Kidney tubule cell (primary cell): ENCODE measurements around the gene ADNP.
"Not testable (repeated sequence)": the region's sequence is repeated elsewhere in the genome, so short reads cannot be mapped to it uniquely, and the experiment has no call there.

ENCODE experiments used
- DNase-seq: peaks from one replicate; pipeline ENCODE4 v3.0.0-alpha.2; 2018; ENCODE audit warnings: low spot score

Gene ADNP

DNA sequence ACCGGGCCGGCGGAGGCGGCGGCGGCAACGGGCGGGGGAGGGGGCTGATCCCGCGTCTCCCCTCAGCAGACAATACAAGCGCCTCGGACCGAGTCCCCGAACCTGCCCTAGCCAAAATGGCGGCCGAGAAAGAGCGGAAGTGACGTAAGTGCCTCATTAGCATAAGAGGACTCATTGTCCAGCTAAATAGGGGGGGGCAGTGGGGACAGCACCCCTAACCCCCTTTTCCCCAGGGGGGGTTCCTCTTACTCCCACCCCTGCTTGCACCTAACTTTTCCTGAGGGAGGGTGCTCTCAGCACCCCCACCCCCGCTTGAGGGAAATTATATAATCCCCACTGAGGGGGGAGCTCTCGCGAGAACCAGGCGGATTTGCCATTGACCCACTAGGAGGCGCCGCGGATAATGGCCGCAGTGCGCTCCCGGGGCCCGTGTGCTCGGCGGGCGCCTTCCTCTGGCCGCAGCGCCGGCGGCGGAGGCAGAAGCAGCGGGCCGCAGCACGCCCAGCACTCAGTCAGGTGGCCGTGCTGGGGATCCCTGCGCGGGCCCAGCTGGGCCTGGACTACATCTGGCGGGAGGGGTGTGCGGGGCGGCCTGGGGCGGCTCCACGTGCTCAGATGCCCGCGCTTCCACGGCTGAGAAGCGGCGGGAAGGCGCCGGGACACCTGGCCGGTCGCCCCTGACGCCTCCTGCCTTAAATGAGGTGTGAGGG, at the start of gene ADNP:
Gene ADNP (minus strand): TSS at position 132 of the 710 bp plus-strand sequence. CDS start 27,441 bp downstream, outside the sequence.
- peak; percentile 93 for DNase-seq

DNA sequence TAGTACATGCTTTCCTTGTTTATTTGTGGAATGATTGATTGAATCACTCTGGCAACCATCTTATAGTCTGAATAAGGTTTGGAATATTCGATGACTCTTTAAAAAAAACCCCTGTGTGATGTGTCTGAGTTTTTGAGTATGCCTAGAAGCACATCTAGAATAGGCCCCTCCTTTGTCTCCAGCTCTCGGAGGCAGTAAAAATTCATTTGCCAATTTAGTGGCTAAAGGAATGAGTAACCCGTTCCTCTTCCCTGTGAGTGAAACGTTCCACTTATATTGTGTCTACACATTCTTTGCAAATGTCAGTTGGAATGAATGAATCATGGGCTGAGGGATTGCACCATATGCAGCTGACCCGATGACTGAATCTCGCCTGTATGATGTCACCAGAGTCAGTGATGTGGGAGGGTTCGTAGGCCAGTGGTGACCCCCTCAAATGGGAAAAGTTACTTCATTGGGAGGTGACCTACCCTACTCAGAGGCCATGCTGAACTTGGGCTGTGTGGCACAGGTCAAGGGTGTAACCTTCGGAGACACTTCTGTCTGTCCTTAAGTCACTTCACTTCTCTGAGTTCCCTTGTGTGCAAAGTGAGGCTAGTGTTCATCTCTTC, 48.9 kb upstream of the ADNP start:
- peak; percentile 99 for DNase-seq

DNA sequence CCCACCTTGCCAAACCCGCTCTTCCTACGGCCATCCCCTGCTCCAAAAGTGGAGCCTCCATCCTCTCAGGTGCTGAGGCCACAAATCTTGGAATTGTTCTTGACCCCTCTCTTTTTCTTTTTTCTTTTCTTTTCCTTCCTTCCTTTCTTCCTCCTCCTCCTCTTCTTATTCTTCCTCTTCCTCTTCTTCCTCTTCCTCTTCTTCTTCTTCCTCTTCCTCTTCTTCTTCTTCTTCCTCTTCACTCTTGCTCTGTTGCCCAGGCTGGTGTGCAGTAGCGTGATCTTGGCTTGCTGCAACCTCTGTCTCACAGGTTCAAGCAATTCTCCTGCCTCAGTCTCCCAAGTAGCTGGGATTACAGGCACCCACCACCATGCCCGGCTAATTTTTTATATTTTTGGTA, 47.3 kb upstream of the ADNP start:
- DNase-seq = not testable (repeated sequence)

DNA sequence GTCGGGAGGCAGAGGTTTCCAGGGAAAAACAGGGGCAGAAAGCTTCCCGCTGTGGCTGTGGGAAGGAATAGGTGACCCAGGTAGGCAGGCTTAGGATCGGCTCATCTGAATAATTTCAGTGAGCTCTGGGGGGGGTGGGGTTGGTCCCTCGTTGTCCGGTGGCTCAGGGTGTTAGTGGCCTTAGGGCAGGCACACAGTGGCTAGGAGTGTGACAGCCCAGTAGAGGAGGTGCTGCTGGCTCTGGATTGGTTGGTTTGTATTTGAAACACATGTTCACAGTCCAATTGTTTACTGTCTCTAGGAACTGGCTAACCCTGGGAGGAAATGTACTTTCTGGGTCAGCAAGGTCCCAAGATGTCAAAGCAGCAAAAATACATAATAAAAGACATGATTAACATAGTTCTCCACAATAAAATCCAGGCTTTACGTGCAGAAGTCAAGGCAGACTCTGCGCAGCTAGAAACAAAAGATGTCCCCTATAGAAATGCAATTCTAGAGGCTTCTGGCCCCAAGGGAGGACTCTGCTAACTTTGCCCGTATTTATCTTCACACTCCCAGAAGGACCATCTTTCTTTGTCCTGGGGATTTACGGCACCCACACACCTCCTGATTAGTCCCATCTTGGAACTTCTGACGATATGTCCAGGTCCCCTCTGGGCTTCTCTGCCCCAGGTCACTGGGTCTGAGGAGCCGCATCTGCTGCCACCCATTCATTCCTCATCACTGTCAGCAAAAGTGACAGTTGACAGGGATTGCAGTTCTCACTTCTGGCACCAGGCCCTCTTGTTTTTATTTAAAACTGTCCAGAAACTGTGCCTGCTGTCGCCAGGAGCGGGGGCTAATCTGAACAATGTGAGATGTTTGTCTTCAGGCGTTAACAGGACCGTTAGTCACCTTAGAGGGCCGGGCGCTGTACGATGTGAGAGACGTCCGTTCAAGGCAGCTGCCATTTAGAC, 46.1 kb upstream of the ADNP start:
- DNase-seq = no peak

DNA sequence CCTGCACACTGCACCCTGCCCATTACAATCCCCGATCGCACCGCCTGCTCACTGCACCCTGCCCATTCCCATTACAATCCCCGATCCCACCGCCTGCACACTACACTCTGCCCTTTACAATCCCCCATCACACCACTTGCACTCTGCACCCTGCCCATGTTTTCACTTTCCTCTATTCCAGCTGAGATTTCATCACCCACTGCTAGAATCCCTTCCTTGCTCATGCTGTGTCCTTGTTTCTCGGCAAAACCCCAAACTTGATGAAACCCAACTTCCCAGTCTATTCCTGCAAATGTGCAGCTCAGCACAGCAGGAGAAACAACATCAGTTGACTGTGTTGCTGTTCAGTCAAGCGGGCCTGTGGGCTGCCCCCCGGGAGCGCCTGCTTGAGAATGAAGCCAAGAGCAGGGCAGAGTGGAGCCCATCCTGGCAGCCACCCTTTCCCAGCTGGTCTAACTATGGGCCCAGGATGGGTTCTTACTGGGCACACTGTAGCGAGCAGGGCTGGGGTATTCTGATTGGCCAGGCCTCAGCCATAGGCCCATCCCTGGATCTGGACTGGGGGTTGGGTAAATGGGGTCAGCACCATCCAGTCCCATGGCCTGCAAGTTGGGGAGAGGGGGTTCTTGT, 44.6 kb upstream of the ADNP start:
- no peak for DNase-seq

DNA sequence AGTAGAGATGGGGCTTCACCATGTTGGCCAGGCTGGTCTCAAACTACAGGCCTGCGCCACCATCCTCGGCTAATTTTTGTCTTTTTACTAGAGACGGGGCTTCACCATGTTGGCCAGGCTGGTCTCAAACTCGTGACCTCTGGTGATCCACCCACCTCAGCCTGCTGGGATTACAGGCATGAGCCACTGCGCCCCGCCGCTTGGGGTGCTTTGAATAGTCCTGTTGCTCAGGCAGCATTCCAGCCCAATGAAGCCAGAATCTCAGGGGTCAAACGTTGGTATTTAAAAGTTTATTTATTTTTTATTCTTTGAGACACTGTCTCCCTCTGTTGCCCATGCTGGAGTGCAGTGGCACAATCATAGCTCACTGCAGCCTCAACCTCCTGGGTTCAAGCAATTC, 38.7 kb upstream of the ADNP start:
- DNase-seq = no peak

DNA sequence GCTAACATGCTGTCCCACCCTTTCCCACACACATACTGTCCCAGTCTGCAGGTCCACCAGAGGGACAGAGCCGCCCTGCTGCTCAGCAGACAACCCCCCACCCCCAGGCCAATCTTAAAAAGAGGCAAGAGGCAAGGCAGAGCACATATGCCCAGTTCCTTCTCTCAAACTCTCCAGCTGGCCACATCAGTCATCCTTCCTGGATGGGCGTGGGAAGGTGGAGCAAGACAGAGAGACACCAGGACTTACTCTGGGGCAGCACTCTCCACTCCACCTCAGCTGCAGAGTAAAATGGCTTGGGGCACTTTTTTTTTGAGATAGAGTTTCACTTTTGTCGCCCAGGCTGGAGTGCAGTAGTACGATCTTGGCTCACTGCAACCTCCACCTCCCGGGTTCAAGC, 38.2 kb upstream of the ADNP start:
- DNase-seq = no peak

DNA sequence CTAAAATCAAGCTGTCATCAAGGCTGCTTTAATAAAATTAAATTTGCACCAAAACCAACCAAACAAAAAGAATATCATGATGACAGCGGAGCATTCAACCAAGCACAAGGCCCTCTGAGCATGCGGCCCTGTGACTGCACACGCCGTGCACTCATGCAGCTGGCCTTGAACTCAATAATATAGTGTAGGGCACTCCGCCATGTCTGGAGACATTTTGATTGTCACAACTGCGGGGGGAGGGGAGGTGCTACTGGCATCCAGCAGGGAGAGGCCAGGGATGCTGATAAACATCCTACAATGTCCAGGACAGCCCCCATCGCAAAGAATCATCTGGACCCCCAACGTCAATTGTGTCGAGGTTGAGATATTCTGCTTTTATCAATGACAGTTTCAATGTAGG, 37.1 kb upstream of the ADNP start:
- DNase-seq = no peak

DNA sequence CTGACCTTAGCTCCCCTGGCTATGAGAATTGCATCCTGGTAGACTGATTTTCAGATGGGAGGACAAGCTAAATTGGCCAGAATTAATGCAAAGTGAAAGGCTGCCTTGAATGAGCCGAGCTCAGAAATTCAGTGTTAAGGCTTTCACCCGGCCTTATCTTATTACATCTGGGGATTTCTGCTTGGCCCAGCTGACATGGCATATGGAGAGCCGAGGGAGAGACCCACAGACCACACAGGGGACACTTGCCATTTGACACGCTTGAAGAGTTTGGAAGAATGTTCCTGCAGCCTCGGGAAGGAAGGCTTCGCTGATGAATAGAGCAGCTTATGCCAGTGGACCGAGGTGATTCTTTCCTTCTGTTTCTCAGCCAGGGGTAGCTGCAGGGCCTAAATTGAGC, 36.3 kb upstream of the ADNP start:
- peak; percentile 83 for DNase-seq

DNA sequence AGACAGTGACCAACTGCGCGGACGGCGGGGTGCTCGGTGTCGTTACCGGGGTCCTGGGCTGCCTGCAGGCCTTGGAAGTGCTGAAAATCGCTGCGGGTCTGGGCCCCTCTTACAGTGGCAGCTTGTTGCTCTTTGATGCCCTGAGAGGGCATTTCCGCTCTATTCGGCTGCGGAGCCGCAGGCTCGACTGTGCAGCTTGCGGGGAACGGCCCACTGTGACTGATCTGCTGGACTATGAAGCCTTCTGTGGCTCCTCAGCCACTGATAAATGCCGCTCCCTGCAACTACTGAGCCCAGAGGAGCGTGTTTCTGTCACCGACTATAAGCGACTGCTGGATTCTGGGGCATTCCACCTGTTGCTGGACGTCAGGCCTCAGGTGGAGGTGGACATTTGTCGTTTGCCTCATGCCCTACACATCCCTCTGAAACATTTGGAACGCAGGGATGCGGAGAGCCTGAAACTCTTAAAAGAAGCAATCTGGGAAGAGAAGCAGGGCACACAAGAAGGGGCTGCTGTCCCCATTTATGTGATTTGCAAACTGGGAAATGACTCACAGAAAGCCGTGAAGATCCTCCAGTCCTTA, 28.4 kb upstream of the ADNP start:
- DNase-seq = no peak

DNA sequence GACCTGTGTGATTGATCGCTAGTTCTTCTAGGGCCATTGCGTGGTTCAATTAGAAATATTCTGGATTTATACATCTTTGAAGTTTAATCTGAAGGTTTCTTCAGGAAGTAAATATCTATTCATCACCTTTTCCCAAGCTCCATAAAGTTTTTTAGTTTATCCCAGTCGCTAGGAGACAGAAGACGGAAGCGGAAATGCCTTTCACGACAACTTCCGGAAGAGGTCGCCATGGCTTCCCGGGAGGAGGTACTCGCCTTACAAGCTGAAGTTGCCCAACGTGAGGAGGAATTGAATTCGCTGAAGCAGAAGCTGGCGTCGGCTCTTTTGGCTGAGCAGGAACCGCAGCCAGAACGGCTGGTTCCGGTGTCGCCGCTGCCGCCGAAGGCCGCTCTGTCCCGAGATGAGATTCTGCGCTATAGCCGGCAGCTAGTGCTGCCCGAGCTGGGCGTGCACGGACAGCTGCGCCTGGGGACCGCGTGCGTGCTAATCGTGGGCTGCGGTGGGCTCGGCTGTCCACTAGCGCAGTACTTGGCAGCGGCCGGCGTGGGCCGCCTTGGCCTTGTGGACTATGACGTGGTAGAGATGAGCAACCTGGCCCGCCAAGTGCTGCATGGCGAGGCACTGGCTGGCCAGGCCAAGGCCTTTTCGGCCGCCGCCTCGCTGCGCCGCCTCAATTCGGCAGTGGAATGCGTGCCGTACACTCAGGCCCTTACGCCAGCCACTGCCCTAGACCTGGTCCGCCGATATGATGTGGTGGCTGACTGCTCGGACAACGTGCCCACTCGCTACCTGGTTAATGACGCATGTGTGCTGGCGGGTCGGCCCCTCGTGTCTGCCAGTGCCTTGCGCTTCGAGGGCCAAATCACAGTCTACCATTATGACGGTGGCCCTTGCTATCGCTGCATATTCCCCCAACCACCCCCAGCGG, 27.6 kb upstream of the ADNP start, which contains the start of gene MOCS3:
Gene MOCS3 (plus strand): TSS at position 204 of the 928 bp plus-strand sequence. CDS start 25 bp downstream, at position 229.
- peak; percentile 93 for DNase-seq

DNA sequence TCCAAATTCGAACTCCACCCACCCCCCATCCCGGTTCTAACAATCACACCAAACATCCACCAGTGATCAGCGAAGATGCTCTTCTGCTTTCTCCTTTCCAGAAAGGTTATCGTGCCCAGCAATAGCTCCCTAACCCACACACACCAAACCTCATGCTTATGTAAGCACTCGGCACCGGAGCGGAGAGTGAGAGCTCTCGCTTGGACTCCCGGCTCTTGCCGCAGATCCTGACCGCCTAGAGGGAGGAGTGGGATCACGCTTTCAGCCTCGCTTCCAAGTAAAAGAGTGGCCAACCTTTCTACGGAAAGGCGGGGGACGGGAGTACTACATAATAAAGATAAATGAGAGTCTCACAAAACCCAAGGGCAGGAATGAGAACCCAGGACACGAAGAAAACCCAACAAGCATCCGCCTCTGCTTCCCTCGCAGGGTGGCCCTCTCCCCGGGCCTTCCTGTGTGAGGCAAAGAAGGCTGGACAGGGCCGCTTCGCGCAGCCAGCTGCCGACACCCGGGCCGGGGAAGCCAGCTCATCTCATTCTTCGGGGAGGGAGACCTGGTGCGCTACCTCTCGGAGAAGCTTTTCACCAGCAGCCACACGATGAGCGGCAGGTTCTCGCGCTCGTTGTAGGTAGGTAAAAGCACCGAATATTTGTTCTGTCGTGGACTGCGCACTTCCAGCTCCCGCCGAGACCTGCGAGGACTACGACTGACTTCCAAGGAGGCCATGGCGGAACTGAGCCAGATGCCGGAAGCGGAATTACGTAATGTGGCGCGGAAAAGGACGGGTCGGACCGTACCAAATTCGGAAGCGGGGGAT, 26.8 kb upstream of the ADNP start, which contains the start of gene DPM1:
Gene DPM1 (minus strand): TSS at position 735 of the 817 bp plus-strand sequence. CDS start 9 bp downstream, at position 726.
- peak; percentile 90 for DNase-seq

DNA sequence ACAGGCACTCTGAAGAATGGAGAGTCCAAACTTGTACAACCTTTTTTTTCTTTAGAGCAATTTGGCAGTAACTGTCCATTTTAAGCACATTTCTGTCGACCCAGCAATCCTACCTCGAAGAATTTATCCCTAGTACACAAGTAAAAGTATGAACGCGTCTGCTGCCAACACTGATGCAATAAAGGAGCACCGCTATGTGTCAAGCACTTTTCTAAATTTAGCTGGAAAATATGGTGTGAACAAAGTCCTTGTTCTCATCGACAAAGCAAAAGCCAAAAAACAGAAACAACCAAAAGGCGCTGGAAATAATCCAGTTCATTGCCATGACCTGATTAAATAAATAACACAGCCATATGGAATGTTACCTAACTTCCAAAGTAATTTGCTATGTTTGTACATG, 26.0 kb upstream of the ADNP start:
- no peak for DNase-seq

DNA sequence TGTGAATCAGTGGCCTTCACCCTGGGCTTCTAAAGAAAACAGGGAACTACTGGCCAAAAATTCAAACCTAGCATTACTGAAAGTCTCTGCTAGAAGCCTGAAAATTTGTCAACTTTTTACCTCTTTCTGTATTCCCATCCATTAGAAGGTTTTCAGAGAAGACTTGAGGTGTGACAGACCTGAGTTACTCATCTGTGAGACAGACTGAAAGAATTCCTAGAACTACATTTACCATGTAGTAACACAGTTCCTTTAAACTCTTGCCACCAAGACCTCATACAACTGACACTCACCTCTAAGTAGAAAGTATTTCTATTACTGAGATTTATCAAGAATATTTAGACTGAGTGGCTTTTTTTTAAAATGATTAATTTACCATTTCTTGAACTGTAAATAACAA, 22.6 kb upstream of the ADNP start:
- DNase-seq = peak; percentile 58

DNA sequence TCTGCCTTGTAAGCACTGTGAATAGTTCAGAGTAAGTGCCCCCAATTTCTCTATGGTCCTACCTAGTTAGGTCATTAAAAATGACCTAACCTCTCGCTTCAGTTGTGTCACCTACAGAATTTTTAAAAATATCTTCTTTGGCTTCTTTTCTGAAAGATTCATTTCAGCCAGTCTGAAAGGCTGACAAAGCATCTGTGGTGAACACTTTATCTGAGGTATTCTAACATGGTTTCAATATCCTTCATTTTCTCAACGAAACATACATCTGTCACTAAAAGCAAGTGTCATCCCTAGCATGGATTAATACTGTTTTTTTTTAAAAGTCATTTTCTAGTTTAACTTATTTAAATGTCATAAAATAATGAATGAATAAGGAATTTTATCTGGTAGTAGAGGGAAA, 22.0 kb upstream of the ADNP start:
- no peak for DNase-seq

DNA sequence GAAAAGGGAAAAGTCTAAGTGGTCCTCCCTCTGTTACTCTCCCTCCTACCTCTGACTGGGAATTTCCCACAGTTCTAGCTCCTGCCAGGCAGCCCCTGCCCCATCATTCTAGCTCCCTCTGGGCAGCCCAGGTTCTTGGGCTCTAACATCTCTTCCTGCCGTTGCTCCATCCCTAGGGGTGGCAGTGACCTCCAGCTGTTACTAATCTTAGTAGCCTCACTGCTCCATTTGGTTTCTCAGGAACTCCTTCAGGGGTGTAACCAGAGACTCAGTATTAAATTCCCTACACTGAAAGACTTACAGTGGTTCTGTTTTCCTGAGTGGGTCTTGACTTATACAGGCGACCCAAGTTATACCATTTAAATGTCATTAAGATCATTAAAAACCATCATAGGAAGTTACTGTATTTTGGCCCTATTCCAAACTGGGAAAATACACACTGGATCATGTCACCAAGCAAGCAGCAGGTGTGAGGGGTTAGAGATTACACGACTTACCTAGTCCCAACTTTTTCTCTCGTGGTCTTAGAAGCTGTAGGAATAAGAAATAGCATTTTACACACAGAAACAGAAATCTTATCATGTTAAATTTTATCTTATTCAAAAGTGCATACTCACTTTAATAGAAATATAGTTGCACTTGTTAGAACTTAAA, 17.0 kb upstream of the ADNP start:
- no peak for DNase-seq

DNA sequence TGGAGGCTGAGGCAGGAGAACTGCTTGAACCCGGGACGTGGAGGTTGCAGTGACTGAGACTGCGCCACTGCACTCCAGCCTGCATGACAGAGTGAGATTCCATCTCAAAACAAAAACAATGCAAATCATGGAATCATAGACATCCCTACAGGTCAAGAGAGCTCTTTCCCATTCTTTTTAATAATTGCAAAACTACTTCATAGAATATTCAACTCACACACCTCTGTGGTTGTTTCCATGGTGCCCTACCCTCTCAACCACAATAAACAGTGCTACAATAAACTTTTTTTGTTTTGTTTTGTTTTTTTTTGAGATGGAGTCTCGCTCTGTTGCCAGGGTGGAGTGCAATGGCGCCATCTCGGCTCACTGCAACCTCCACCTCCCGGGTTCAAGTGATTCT, 11.8 kb upstream of the ADNP start:
- DNase-seq = no peak

DNA sequence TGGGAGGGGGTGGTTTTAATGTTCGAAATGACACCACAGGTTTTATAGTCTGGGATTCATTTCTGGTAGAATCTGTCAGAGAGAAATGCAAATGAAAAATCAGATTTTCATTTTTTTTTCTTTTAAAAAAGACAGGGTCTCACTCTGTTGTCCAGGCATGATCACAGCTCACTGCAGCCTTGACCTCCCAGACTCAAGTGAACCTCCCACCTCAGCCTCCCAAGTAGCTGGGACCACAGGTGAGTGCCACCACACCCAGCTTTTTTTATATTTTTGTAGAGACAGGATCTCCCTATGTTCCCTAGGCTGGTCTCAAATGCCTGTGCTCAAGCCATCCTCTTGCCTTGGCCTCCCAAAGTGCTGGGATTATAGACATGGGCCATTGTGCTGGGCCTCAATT, 2.4 kb upstream of the ADNP start:
- no peak for DNase-seq

DNA sequence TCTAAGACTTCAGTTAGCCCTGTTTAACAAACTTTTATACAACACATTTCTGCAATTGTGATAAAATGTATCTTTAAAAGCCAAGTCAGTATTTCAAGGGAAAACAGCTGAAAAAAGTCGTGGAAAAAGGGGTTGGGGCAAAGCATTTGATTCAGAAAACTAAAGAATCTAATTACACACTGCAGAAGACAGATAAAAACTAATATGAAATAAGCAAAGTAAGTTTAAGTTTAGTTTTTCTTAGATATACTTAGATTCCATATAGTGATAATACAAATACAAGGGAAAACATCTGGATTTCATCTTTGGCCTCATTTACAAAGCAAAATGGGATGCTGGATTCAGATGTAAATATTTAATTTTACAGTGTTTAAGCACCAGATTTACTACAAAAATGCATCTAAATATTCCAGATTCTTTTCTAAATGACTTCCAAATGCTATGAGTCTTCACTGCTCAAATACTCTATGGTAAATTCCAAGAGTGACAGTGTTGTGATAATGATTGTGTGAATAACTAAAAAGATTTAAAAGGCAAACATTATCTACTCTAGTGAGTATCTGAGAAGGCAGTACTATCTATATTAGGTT, 1.5 kb upstream of the ADNP start:
- no peak for DNase-seq
